ENCODE measurements around the gene ZMYM4.

- TF ChIP-seq, protein P1, sequence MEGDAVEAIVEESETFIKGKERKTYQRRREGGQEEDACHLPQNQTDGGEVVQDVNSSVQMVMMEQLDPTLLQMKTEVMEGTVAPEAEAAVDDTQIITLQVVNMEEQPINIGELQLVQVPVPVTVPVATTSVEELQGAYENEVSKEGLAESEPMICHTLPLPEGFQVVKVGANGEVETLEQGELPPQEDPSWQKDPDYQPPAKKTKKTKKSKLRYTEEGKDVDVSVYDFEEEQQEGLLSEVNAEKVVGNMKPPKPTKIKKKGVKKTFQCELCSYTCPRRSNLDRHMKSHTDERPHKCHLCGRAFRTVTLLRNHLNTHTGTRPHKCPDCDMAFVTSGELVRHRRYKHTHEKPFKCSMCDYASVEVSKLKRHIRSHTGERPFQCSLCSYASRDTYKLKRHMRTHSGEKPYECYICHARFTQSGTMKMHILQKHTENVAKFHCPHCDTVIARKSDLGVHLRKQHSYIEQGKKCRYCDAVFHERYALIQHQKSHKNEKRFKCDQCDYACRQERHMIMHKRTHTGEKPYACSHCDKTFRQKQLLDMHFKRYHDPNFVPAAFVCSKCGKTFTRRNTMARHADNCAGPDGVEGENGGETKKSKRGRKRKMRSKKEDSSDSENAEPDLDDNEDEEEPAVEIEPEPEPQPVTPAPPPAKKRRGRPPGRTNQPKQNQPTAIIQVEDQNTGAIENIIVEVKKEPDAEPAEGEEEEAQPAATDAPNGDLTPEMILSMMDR (IDR thresholded peaks at IDR 0.05) = no peak
- no peak for TF ChIP-seq ZFX (IDR thresholded peaks at IDR 0.05; ENCODE audit: borderline replicate concordance)
These were observed 162.3 kb downstream of the ZMYM4 start for GRCh38 chr1:35430762-35431161.
